Fibroblast of the aortic adventitia (primary cell): ENCODE measurements around the gene DEFB115. TPM values are rescaled to one million over a fixed set of nuclear protein-coding genes. Genes with fewer than 3 reads are reported as not detected.

Source experiments
- DNase-seq: peaks from one replicate; pipeline ENCODE4 v3.0.0-alpha.2; 2010; ENCODE audit warnings: low read depth
- H3K4me3 ChIP-seq: 2 replicates; pipeline ENCODE4 v1.5.1; 2011; ENCODE audit warnings: low read depth, mild to moderate bottlenecking, control low read depth, low read length, moderate library complexity
- total RNA-seq: library from RNA; depleted of rRNA; stranded (reverse); fragments of >200 nt; gene quantifications from 2 replicates; pipeline ENCODE4 v1.2.3, GENCODE V29; 2012; ENCODE audit warnings: low replicate concordance
- TF ChIP-seq, protein P1 (sequence below): IDR thresholded peaks from 2 replicates; pipeline ENCODE4 v1.5.1; 2011; ENCODE audit warnings: mild to moderate bottlenecking, low read length, control low read depth, inconsistent platforms; ENCODE audit not compliant: insufficient read depth

DEFB115 gene, protein sequence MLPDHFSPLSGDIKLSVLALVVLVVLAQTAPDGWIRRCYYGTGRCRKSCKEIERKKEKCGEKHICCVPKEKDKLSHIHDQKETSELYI
- total RNA-seq, result not detected in 2 replicates

DNA sequence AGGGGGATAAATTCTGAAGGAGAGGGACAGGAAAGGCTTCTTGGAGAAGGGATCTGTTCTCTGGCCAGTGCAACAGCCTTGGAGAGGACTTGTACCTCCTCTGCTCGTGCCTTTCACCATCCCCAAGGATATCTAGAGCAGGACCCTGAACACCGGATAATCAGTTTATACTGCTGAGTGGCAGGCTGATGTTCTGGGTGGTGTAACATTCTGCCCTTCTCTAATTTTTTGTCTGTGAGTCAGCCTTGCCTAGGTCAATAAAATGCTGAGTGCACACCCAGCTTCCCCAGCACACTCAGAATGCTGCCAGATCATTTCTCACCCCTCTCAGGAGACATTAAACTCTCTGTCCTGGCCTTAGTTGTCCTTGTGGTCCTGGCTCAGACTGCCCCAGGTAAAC lies at the start of gene DEFB115:
Gene DEFB115 (plus strand): TSS at position 301 of the 400 bp plus-strand sequence. CDS start 0 bp downstream, at position 301.
- H3K4me3 ChIP-seq, result no peak within 1 kb of the TSS
- TF ChIP-seq, protein P1, sequence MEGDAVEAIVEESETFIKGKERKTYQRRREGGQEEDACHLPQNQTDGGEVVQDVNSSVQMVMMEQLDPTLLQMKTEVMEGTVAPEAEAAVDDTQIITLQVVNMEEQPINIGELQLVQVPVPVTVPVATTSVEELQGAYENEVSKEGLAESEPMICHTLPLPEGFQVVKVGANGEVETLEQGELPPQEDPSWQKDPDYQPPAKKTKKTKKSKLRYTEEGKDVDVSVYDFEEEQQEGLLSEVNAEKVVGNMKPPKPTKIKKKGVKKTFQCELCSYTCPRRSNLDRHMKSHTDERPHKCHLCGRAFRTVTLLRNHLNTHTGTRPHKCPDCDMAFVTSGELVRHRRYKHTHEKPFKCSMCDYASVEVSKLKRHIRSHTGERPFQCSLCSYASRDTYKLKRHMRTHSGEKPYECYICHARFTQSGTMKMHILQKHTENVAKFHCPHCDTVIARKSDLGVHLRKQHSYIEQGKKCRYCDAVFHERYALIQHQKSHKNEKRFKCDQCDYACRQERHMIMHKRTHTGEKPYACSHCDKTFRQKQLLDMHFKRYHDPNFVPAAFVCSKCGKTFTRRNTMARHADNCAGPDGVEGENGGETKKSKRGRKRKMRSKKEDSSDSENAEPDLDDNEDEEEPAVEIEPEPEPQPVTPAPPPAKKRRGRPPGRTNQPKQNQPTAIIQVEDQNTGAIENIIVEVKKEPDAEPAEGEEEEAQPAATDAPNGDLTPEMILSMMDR, result no peak
- DNase-seq, result no peak

DNA sequence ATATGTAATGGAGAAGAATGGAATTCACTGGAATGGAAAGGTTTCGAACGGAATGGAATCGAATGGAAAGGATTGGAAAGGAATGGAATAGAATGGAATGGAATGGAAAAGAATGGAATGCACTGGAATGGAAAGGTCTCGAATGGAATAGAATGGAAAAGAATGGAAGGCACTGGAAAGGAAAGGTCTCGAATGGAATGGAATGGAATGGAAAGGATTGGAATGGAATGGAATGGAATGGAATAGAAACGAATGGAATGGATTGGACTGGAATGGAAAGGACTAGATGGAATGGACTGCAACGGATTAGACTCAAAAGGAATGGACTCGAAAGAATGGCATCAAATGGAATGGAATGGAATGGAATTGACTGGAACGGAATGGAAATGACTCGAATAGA lies 20.5 kb upstream of the DEFB115 start:
- no peak for DNase-seq
- H3K4me3 ChIP-seq, result no peak overlapping the region
- TF ChIP-seq, protein P1, result no peak

DNA sequence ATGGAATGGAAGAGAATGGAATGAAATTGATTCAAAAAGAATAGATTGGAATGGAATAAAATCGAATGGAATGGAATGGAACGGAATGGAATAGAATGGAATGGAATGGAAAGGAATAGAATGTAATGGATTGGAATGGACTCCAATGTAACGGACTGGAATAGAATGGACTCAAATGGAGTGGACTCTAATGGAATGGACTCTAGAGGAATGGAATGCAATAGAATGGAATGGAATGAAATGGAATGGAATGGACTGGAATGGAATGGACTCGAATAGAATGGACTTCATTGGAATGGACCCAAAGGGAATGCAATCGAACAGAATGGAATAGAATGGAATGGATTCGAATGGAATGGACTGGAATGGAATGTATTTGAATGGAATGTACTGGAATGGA lies 19.7 kb upstream of the DEFB115 start:
- TF ChIP-seq, protein P1, result no peak
- DNase-seq, result no peak
- no peak overlapping the region for H3K4me3 ChIP-seq

DNA sequence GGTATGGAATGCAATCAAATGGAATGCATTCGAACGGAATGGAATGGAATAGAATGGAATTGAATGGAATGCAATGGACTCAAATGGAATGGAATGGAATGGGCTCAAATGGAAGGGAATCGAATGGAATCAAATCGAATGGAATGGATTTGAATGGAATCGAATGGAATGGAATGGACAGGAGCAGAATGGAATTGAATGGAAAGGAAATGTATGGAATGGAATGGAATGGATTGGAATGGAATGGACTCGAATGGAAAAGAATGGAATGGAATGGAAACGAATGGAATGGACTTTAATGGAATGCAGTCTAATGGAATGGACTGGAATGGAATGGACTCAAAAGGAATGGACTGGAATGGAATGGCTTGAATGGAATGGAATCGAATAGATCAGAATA lies 18.3 kb upstream of the DEFB115 start:
- H3K4me3 ChIP-seq, result no peak overlapping the region
- TF ChIP-seq, protein P1, result no peak
- no peak for DNase-seq

DNA sequence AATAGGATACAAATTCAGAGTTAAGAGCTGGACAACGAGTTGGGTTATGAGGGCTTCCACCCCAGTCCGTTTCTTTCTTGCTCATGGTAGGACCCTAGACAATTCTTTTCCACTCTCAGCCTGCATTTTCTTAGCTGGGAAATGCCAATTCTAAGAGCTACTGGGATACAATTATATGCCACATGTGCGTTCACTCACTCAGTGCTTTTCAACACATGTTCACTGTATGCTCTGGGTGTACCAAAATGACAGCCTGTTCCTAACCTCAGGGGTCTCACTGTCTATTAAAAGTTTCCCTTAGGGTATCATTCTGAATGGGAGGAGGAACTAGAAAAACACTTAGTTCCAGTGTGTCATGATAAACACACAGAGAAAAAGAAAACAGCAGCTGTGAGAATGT lies 505 bp upstream of the DEFB115 start:
- no peak for DNase-seq
- H3K4me3 ChIP-seq, result no peak overlapping the region
- TF ChIP-seq, protein P1, result no peak

DNA sequence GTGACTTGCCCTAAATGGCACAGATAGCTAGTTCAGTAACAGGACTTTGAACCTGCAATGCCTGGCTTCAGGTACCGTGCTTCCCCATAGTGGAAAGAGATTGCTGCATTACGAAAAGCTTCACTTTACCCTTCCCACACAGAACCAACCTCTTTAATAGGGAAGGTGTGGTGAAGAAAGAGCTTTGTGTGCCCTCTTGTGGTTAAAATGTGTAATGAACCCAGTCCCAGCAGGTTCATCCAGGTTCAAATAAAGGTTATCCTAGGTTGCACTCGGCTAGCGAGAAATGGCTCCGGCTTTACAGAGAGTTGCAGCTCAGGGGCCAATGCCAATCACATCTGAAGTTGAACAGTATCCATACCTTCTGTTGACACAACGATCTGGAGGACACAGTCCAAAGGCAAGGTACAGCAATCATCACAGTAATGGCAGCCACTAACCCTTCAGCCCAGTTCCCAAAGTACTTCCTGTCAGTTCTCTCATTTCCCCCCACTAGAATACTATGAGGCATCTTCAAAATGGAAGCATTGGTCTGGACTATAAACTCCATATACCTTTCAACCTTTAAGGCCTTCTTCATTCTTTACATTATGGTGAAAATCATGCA lies 3.0 kb downstream of the DEFB115 start:
- TF ChIP-seq, protein P1, result no peak
- DNase-seq, result no peak
- H3K4me3 ChIP-seq, result no peak overlapping the region

DNA sequence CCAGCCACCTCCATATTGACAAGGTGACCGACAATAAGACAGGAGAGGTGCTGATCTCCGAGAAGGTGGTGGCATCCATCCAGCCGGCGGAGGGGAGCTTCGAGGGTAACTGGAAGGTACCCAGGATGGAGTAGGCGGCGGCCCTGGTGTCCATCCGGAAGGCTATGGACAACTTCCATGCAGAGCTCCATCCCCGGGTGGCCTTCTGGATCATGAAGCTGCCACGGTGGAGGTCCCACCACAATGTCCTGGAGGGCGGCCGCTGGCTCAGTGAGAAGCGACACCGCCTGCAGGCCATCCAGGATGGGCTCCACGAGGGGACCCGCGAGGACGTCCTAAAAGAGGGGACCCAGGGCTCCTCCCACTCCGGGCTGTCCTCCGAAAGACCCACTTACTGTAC lies 17.0 kb downstream of the DEFB115 start:
- no peak overlapping the region for H3K4me3 ChIP-seq
- TF ChIP-seq, protein P1, result no peak
- DNase-seq, result no peak
